Fibroblast of the aortic adventitia (primary cell): ENCODE measurements around the gene EPG5. TPM values are rescaled to one million over a fixed set of nuclear protein-coding genes. Genes with fewer than 3 reads are reported as not detected.
A peak's percentile ranks its signal among the peaks of the same experiment; 100 is the strongest.
"Not testable (repeated sequence)": the region's sequence is repeated elsewhere in the genome, so short reads cannot be mapped to it uniquely, and the experiment has no call there.

Source experiments
- DNase-seq: peaks from one replicate; pipeline ENCODE4 v3.0.0-alpha.2; 2010; ENCODE audit warnings: low read depth
- H3K4me3 ChIP-seq: 2 replicates; pipeline ENCODE4 v1.5.1; 2011; ENCODE audit warnings: low read depth, mild to moderate bottlenecking, control low read depth, low read length, moderate library complexity
- CTCF ChIP-seq: IDR thresholded peaks from 2 replicates; pipeline ENCODE4 v1.5.1; 2011; ENCODE audit warnings: mild to moderate bottlenecking, low read length, control low read depth, inconsistent platforms; ENCODE audit not compliant: insufficient read depth
- total RNA-seq: library from RNA; depleted of rRNA; stranded (reverse); fragments of >200 nt; gene quantifications from 2 replicates; pipeline ENCODE4 v1.2.3, GENCODE V29; 2012; ENCODE audit warnings: low replicate concordance

Gene EPG5
- total RNA-seq, 1 donor = 66.3 TPM

GRCh38 chr18:45980229-45980628, 13.1 kb upstream of the EPG5 start:
- no peak overlapping the region for H3K4me3 ChIP-seq
- no peak for TF ChIP-seq CTCF
- DNase-seq = no peak

GRCh38 chr18:45978084-45978483, 11.0 kb upstream of the EPG5 start:
- H3K4me3 ChIP-seq = no peak overlapping the region
- TF ChIP-seq CTCF = no peak
- DNase-seq = no peak

- H3K4me3 ChIP-seq = no peak overlapping the region
- TF ChIP-seq CTCF = no peak
- DNase-seq = no peak
Observed at GRCh38 chr18:45976974-45977373, 9.8 kb upstream of the EPG5 start.

- no peak overlapping the region for H3K4me3 ChIP-seq
- TF ChIP-seq CTCF = no peak
- DNase-seq = peak; percentile 31
Observed at GRCh38 chr18:45976566-45976965, 9.4 kb upstream of the EPG5 start.

GRCh38 chr18:45974088-45974536, 7.0 kb upstream of the EPG5 start:
- peak; percentile 92 for DNase-seq
- TF ChIP-seq CTCF = peak; percentile 84
- H3K4me3 ChIP-seq = no peak overlapping the region

- not testable (repeated sequence) for H3K4me3 ChIP-seq, DNase-seq
Observed at GRCh38 chr18:45964913-45965312, 2.2 kb downstream of the EPG5 start.

- H3K4me3 ChIP-seq = no peak overlapping the region
- TF ChIP-seq CTCF = no peak
- DNase-seq = peak; percentile 54
Observed at GRCh38 chr18:45962866-45963265, 4.3 kb downstream of the EPG5 start.
